H1 (cell line): ENCODE data around the gene TSPOAP1. TPM values are rescaled to one million over a fixed set of nuclear protein-coding genes. Genes with fewer than 3 reads are reported as not detected.

Experiments
- CHD1 ChIP-seq: IDR thresholded peaks from 2 replicates; pipeline ENCODE4 v1.6.1; 2012; ENCODE audit warnings: low read depth, low read length, improper control_type of control experiment
- CTCF ChIP-seq, 3 experiments: IDR thresholded peaks; 1 replicate in 2 of 3; 2 replicates in 1 of 3; pipeline versions ENCODE4 v1.5.1 to v1.6.1; 2011; ENCODE audit warnings: low read length in 3 of 3, mild to moderate bottlenecking in 3 of 3, inconsistent platforms in 2 of 3, low read depth in 1 of 3, moderate library complexity in 1 of 3; ENCODE audit not compliant: insufficient read depth in 1 of 3; ENCODE audit errors: control extremely low read depth in 1 of 3
- GTF2F1 ChIP-seq: IDR thresholded peaks from 2 replicates; pipeline ENCODE4 v1.6.1; 2012; ENCODE audit warnings: low read depth, low read length, improper control_type of control experiment, borderline replicate concordance
- JUND ChIP-seq: IDR thresholded peaks from 2 replicates; pipeline ENCODE4 v1.6.1; 2011; ENCODE audit warnings: mild to moderate bottlenecking, improper control_type of control experiment, low read length
- NRF1 ChIP-seq: IDR thresholded peaks from 2 replicates; pipeline ENCODE4 v1.6.1; 2011; ENCODE audit warnings: mild to moderate bottlenecking, low read depth, low read length, improper control_type of control experiment
- RAD21 ChIP-seq, 2 experiments: IDR thresholded peaks in 1 of 2; conservative IDR thresholded peaks in 1 of 2; 2 replicates each; pipeline ENCODE4 v1.6.1; 2011; ENCODE audit warnings: low read depth in 2 of 2, low read length in 2 of 2, improper control_type of control experiment in 1 of 2, inconsistent platforms in 1 of 2, mild to moderate bottlenecking in 1 of 2, moderate library complexity in 1 of 2
- SIRT6 ChIP-seq: IDR thresholded peaks from one replicate; pipeline ENCODE4 v1.7.1; 2012; ENCODE audit warnings: low read length, inconsistent platforms
- SP1 ChIP-seq: IDR thresholded peaks from 2 replicates; pipeline ENCODE4 v1.6.1; 2011; ENCODE audit warnings: low read depth, low read length
- SP2 ChIP-seq: IDR thresholded peaks from 2 replicates; pipeline ENCODE4 v1.6.1; 2012; ENCODE audit warnings: mild to moderate bottlenecking, low read length, inconsistent platforms
- SUZ12 ChIP-seq: fragments of 200-600 bp; sonication (generic); IDR thresholded peaks from 2 replicates; pipeline ENCODE4 v1.6.1; 2012; ENCODE audit warnings: mild to moderate bottlenecking, inconsistent platforms, low read length, moderate library complexity, mixed read lengths
- TCF12 ChIP-seq: IDR thresholded peaks from 2 replicates; pipeline ENCODE4 v1.6.1; 2011; ENCODE audit warnings: low read depth, mild to moderate bottlenecking, low read length
- polyA plus RNA-seq, 7 experiments: library from polyadenylated mRNA; depleted of rRNA in 3 of 7; stranded (reverse) in 5 of 7; unstranded in 2 of 7; fragments of >200 nt in 5 of 7; fragments of 200-250 nt in 2 of 7; gene quantifications; 1 replicate in 5 of 7; 2 replicates in 1 of 7; 4 replicates in 1 of 7; pipeline versions ENCODE4 v1.2.1 to v1.2.3, GENCODE V29; 2011 to 2013; ENCODE audit warnings: missing spikeins in 2 of 7, mixed read lengths in 2 of 7
- total RNA-seq: library from RNA; stranded (reverse); fragmentation: NEBNext Ultra II Directional; extraction: Animal tissue kit (Norgen Biotek cat#: 25700); gene quantifications from 2 replicates; pipeline ENCODE4 v1.2.1, GENCODE V29; 2021

The TSPOAP1 gene
- total and polyA plus RNA-seq, 2 of the 8 experiments (the other 6 are each of a cell fraction or from before 2014, with no cell fraction given) = 7.6 to 9.2 TPM

GRCh38 chr17:58369214-58370031 lies 40.8 kb upstream of the TSPOAP1 start (continued):
- TF ChIP-seq RAD21 (IDR thresholded peaks at IDR 0.05 in 1 of 2, conservative IDR thresholded peaks at IDR 0.05 in 1 of 2; ENCODE audit: low read depth in 2 of 2, low read length in 2 of 2) = no peak
- TF ChIP-seq CTCF (IDR thresholded peaks at IDR 0.05; ENCODE audit: control extremely low read depth in 1 of 3, insufficient read depth in 1 of 3, low read depth in 1 of 3, low read length in 3 of 3) = no peak
- no peak for TF ChIP-seq SIRT6
- no peak for TF ChIP-seq NRF1
- TF ChIP-seq TCF12 = no peak
- TF ChIP-seq GTF2F1 = no peak
- TF ChIP-seq CHD1 = no peak
- TF ChIP-seq JUND = no peak
- TF ChIP-seq SP2 = no peak
- no peak for TF ChIP-seq SUZ12
- no peak for TF ChIP-seq SP1
